ENCODE measurements around the gene RRP7A. TPM values are rescaled to one million over a fixed set of nuclear protein-coding genes. Genes with fewer than 3 reads are reported as not detected.
"Not testable (repeated sequence)": the region's sequence is repeated elsewhere in the genome, so short reads cannot be mapped to it uniquely, and the experiment has no call there.

The RRP7A gene
- total RNA-seq, 1 donor from 2014 or later = 54.9 TPM

GRCh38 chr22:42536166-42536565 is 16.6 kb upstream of the RRP7A start:
- no peak for DNase-seq (ENCODE audit: low read depth, low spot score)

DNA sequence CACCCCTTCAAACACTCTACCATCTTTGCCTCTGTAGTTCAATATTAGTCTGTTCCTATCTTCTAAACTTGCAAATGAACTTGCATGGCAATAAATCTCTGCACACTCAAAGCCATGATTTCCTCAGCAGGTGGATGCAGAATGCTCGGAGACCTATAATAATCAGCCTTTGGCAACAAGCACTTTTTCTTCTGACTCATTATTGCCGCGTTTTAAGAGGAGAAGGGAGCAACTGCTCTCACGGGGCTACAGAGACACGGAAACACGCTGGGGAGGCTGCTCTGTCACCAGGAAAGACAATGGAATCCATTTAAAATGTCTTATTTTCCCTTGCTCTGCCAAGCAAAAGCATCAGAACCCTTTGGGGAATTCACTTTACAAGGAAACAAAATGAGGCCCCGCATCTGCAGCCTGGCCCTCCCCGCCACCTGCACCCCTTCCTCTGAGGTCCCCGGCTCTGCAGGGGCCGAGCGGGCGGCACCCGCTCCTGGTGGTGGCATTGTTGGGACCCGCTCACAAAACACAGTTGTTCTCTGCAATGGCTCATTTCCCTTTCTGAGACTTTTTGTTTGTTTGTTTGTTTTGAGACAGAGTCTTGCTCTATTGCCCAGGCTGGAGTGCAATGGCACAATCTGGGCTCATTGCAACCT is 15.6 kb upstream of the RRP7A start:
- not testable (repeated sequence) for DNase-seq (ENCODE audit: low read depth, low spot score)

DNA sequence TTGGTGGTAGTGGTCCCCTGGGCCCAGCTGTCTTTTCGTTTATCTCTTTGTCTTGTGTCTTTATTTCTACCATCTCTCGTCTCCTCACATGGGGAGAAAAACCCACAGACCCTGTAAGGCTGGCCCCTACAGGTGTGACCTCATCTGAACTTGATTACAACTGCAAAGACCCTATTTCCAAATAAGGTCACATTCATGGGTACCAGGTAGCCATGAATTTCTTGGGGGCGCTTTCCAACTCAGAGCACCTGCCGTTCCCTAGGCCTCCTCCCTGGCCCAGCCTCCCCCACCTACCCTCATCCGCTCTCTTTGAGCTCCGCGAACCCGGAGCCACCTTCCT is 14.0 kb upstream of the RRP7A start:
- no peak for DNase-seq (ENCODE audit: low read depth, low spot score)

DNA sequence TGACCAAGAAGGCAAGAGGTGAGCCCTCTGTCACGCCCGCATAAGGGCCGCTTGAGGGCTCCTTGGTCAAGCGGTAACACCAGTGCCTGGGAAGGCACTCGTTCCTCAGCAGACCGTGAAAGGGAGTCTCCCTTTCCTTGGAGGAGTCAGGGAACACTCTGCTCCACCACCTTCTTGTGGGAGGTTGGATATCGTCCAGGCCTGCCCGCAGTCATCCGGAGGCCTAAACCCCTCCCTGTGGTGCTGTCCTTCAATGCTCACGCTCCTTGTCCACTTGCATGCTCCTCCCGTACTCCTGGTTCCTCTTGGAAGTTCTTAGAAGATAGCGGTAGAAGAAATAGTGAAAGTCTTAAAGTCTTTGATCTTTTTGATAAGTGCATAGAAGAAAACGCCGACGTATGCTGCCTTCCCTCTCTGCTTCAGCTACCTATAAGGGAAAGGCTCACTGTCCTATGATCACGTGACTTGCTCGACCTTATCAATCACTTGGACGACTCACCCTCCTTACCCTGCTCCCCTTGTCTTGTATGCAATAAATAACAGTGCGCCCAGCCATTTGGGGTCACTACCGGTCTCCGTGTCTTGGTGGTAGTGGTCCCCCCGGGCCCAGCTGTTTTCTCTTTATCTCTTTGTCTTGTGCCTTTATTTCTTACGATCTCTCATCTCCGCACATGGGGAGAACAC is 11.9 kb upstream of the RRP7A start:
- not testable (repeated sequence) for DNase-seq (ENCODE audit: low read depth, low spot score)

GRCh38 chr22:42529435-42529834 is 9.8 kb upstream of the RRP7A start:
- DNase-seq (ENCODE audit: low read depth, low spot score) = not testable (repeated sequence)

DNA sequence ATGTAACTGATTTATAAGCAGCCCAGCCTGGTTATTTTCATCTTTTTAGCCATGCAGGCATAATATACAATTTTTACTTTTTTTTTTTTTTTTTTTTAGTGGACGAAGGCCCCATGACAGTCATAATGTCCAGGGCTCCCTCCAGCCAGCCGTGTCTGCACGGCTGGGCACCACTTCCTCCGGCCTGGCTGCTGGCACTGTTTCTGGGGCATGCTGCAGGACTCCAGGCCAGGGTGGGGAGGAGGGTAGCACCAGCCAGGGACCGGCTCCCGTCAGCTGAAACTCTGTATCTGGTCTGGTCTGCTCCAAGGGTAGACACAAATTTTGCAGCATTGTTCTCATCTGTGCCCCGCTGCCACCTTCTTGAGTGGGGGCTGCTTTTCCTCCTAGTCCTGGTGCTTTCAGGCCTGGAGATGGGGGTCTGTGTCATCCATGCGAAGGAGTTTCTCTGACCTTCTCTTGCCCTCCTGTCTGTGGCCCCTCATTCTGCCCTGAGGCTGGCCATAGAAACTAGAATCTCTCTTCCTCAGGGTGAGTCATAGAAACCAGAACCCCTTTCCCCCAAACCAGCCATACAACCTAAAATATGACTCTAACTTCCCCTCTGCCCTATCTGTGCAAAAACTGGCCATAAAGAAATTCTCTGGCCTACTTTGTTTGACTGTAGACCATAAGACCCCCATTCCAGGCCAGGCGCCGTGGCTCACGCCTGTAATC is 9.2 kb upstream of the RRP7A start:
- DNase-seq (ENCODE audit: low read depth, low spot score) = no peak

DNA sequence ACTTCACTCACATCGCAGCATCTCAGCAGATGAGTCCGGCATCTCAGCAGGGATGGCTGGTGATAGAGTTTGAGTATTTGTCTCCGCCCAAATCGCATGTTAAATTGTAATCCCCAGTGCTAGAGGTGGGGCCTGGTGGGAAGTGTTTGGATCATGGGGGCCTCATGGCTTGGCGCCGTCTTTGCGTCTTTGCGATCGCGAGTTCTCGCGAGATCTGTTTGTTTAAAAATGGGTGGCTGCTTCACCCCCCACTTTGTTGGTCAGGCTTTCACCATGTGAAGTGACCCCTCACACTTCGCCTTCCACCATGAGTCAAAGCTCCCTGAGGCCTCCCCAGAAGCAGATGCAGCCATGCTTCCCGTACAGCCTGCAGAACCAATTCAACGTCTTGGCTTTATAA is 3.0 kb upstream of the RRP7A start:
- no peak for DNase-seq (ENCODE audit: low read depth, low spot score)

- no peak for DNase-seq (ENCODE audit: low read depth, low spot score)
Measured at GRCh38 chr22:42521228-42521546, 1.6 kb upstream of the RRP7A start.

DNA sequence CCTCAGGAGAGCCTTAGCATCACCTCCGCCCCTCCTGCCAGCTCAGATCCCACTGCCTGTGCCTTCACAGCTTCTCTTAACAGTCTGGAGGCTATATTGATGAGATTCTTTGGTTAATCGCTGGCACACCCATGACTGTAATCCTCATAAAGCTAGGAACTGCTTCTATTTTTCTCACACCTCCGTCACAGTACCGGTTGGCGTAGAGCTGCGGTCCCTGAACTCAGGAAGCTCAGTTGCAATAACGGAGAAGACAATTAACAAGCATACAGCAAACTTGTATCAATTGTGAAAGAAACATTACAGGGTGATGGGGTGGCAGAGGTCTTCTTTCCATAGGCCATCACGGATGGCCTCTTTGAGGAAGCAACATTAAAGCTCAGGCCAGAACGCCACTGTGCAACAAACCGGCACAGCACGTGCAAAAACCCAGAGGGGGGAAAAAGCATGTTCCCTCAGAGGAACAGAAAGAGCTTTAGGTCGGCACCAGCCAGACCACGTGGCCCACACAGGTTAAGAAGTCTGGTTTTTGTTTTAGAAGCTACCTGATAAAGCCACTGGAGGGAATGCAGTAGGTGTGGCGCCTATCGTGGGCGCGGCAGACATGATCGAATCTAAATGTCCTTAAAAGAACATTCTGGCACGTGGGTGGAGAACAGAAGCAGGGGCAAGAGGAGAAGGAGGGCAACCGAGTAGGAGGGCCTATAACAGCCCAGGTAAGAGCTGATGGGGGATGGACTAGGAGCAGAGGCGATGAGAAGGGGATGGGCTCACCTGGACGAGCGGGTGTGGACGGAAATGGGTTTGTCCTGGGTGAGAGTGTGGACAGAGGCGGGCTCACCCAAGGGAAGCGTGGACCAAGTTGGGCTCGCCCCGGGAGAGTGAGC is 715 bp downstream of the RRP7A start:
- DNase-seq (ENCODE audit: low read depth, low spot score) = not testable (repeated sequence)

- not testable (repeated sequence) for DNase-seq (ENCODE audit: low read depth, low spot score)
Measured at GRCh38 chr22:42517103-42517502, 2.5 kb downstream of the RRP7A start.

GRCh38 chr22:42515896-42516295 is 3.7 kb downstream of the RRP7A start:
- no peak for DNase-seq (ENCODE audit: low read depth, low spot score)

GRCh38 chr22:42515304-42515703 is 4.3 kb downstream of the RRP7A start:
- not testable (repeated sequence) for DNase-seq (ENCODE audit: low read depth, low spot score)

- not testable (repeated sequence) for DNase-seq (ENCODE audit: low read depth, low spot score)
Measured at GRCh38 chr22:42514331-42514730, 5.3 kb downstream of the RRP7A start.

DNA sequence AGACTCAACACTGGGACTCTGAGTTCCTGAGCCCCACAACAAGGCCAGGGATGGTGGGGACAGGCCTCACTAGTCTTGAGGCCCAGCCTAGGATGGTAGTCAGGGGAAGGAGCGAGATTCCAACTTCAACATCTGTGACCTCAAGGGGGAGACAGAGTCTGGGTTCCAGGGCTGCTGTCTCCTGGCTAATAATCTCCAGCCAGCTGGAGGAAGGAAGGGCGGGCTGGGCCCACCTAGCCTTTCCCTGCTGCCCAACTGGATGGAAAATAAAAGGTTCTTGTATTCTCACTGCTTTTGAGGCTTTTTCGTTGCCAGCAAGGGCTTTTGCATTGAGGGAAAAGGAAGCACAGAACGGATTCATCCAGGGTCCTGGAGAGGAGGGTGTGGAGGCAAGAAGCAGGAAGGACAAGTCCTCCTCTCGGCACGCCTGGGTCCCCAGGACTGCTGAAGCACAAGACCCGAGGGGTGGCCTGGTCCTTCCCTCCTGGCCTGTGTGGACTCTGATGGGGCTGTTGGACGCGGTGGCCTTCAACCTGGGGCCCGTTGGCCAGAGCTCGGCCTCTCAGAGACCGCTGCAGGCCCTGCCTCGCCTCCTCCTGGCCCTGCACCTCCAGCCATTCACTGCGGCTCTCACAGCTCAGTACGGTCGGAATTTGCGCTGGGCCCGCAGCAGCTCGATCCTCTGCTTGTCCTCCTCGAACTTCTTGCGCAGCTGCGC is 7.2 kb downstream of the RRP7A start:
- not testable (repeated sequence) for DNase-seq (ENCODE audit: low read depth, low spot score)

GRCh38 chr22:42511401-42511891 is 8.2 kb downstream of the RRP7A start:
- DNase-seq (ENCODE audit: low read depth, low spot score) = no peak

DNA sequence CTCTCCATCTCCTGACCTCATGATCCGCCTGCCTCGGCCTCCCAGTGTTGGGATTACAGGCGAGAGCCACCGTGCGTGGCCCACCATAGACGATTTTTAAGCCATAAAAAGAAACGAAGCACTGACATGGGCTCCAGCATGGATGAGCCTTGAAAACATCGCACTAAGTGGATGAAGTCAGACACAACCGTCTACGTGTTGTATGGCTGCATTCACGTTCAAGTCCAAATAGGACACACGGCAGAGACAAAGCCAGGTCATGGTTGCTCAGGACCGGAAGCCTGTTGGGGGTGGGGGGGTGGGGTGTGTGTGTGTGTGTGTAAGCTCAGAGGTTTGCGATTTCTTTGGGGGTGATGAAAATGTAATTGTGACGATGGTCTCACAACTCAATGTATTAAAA is 10.0 kb downstream of the RRP7A start:
- DNase-seq (ENCODE audit: low read depth, low spot score) = no peak

- not testable (repeated sequence) for DNase-seq (ENCODE audit: low read depth, low spot score)
Measured at GRCh38 chr22:42508975-42509364, 10.6 kb downstream of the RRP7A start.

DNA sequence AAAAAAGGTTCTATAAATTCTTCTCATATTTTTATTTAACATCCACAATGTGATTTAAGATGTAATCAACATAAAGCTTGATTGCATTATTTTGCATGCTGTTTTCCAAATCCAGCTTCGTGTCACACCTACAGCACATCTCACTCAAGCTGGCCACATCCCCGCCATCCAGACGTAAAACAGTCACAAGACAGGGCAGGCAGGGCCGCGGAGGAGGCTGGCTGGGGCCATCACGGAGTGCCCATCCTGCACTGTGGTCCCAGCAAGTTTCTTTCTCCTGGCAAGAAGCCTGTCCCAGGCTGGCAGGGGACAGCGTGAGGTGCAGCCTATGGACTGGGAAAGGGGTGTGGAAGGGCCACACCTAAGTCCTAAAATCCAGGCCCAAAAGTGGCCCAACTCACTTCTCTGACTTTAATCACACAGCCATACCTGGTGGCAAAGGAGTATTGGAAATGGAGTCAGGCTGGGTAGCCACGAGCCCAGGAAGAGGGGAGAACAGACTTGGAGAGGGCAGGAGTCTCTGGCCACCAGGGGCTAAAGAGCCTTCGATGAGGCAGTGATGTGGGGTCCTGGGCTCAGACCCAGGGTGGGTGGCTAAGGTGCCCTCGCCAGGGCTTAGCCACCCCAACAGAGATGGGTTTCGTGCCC is 11.1 kb downstream of the RRP7A start:
- not testable (repeated sequence) for DNase-seq (ENCODE audit: low read depth, low spot score)

DNA sequence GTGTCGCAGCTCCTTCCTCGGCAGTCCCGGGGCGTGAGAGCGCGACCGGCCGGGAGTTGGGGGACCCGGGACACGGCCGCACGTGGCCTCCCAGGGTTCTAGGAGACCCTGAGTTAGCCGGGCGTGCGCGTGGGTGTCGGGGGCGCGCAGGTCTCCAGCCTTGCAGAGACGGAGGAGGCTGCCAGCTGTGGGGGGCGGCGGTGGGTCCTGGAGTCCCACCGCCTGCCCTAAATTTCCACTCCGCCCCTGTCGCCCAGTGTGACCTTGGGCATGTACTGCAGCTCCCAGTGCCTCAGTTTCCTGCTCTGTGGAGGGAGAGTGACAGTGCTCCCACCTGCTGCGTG is 18.8 kb downstream of the RRP7A start:
- DNase-seq (ENCODE audit: low read depth, low spot score) = no peak

DNA sequence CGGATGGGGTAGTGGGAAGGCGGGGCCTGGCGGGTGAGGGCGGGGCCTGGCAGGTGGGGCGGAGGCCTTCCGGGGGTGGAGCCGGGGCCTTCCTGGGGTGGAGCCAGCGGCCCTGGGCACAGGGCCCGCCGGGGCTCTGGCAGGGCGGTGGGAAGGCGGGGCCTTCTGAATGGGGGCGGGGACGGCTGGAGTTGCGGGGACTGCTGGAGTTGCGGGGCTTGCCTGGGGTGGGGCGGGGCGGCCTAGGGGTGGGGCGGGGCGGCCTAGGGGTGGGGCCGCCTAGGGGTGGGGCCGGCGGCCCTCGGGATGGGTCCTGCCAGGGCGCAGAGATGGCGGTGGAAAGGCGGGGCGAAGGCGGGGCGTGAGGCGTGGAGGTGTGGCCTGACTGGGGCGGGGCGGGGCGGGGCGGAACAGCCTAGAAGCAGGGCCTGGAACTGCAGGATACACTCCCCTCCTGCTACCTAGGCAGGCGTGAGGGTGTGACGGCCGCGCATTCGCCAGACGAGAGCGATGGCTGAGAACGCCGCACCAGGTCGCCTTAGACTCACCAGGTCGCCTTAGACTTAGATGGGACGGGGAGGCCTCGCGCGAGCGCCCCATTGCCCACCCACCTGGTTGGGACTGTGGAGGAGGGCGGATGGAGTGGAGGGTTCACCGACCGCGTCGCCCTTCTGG is 19.3 kb downstream of the RRP7A start:
- DNase-seq (ENCODE audit: low read depth, low spot score) = no peak
